ENCODE measurements around the gene CTSA. TPM values are rescaled to one million over a fixed set of nuclear protein-coding genes. Genes with fewer than 3 reads are reported as not detected.

CTSA gene
- total and polyA plus RNA-seq, 9 of the 15 experiments (the other 6 are each of a cell fraction or from before 2014, with no cell fraction given) = 8.8 to 61.7 (median 28.3) TPM

GRCh38 chr20:45878076-45878761 is 12.9 kb upstream of the CTSA start (continued):
- TF ChIP-seq, protein P1, sequence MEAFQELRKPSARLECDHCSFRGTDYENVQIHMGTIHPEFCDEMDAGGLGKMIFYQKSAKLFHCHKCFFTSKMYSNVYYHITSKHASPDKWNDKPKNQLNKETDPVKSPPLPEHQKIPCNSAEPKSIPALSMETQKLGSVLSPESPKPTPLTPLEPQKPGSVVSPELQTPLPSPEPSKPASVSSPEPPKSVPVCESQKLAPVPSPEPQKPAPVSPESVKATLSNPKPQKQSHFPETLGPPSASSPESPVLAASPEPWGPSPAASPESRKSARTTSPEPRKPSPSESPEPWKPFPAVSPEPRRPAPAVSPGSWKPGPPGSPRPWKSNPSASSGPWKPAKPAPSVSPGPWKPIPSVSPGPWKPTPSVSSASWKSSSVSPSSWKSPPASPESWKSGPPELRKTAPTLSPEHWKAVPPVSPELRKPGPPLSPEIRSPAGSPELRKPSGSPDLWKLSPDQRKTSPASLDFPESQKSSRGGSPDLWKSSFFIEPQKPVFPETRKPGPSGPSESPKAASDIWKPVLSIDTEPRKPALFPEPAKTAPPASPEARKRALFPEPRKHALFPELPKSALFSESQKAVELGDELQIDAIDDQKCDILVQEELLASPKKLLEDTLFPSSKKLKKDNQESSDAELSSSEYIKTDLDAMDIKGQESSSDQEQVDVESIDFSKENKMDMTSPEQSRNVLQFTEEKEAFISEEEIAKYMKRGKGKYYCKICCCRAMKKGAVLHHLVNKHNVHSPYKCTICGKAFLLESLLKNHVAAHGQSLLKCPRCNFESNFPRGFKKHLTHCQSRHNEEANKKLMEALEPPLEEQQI (IDR thresholded peaks at IDR 0.05) = no peak
- TF ChIP-seq ZNF184 (CRISPR knock-in tag; IDR thresholded peaks at IDR 0.05) (no peak), PRDM10 (IDR thresholded peaks at IDR 0.05; ENCODE audit: partially characterized antibody) (peak; percentile 45), TRIM24 (IDR thresholded peaks at IDR 0.05) (no peak), ZNF408 (CRISPR knock-in tag; IDR thresholded peaks at IDR 0.05; ENCODE audit: low read depth) (no peak), ZEB2 (IDR thresholded peaks at IDR 0.05) (no peak)
- TF ChIP-seq, protein P2, sequence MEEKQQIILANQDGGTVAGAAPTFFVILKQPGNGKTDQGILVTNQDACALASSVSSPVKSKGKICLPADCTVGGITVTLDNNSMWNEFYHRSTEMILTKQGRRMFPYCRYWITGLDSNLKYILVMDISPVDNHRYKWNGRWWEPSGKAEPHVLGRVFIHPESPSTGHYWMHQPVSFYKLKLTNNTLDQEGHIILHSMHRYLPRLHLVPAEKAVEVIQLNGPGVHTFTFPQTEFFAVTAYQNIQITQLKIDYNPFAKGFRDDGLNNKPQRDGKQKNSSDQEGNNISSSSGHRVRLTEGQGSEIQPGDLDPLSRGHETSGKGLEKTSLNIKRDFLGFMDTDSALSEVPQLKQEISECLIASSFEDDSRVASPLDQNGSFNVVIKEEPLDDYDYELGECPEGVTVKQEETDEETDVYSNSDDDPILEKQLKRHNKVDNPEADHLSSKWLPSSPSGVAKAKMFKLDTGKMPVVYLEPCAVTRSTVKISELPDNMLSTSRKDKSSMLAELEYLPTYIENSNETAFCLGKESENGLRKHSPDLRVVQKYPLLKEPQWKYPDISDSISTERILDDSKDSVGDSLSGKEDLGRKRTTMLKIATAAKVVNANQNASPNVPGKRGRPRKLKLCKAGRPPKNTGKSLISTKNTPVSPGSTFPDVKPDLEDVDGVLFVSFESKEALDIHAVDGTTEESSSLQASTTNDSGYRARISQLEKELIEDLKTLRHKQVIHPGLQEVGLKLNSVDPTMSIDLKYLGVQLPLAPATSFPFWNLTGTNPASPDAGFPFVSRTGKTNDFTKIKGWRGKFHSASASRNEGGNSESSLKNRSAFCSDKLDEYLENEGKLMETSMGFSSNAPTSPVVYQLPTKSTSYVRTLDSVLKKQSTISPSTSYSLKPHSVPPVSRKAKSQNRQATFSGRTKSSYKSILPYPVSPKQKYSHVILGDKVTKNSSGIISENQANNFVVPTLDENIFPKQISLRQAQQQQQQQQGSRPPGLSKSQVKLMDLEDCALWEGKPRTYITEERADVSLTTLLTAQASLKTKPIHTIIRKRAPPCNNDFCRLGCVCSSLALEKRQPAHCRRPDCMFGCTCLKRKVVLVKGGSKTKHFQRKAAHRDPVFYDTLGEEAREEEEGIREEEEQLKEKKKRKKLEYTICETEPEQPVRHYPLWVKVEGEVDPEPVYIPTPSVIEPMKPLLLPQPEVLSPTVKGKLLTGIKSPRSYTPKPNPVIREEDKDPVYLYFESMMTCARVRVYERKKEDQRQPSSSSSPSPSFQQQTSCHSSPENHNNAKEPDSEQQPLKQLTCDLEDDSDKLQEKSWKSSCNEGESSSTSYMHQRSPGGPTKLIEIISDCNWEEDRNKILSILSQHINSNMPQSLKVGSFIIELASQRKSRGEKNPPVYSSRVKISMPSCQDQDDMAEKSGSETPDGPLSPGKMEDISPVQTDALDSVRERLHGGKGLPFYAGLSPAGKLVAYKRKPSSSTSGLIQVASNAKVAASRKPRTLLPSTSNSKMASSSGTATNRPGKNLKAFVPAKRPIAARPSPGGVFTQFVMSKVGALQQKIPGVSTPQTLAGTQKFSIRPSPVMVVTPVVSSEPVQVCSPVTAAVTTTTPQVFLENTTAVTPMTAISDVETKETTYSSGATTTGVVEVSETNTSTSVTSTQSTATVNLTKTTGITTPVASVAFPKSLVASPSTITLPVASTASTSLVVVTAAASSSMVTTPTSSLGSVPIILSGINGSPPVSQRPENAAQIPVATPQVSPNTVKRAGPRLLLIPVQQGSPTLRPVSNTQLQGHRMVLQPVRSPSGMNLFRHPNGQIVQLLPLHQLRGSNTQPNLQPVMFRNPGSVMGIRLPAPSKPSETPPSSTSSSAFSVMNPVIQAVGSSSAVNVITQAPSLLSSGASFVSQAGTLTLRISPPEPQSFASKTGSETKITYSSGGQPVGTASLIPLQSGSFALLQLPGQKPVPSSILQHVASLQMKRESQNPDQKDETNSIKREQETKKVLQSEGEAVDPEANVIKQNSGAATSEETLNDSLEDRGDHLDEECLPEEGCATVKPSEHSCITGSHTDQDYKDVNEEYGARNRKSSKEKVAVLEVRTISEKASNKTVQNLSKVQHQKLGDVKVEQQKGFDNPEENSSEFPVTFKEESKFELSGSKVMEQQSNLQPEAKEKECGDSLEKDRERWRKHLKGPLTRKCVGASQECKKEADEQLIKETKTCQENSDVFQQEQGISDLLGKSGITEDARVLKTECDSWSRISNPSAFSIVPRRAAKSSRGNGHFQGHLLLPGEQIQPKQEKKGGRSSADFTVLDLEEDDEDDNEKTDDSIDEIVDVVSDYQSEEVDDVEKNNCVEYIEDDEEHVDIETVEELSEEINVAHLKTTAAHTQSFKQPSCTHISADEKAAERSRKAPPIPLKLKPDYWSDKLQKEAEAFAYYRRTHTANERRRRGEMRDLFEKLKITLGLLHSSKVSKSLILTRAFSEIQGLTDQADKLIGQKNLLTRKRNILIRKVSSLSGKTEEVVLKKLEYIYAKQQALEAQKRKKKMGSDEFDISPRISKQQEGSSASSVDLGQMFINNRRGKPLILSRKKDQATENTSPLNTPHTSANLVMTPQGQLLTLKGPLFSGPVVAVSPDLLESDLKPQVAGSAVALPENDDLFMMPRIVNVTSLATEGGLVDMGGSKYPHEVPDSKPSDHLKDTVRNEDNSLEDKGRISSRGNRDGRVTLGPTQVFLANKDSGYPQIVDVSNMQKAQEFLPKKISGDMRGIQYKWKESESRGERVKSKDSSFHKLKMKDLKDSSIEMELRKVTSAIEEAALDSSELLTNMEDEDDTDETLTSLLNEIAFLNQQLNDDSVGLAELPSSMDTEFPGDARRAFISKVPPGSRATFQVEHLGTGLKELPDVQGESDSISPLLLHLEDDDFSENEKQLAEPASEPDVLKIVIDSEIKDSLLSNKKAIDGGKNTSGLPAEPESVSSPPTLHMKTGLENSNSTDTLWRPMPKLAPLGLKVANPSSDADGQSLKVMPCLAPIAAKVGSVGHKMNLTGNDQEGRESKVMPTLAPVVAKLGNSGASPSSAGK (IDR thresholded peaks at IDR 0.05) = no peak

All from K562 (cell line).